VCaP (cell line): ENCODE results near the gene ADCY3.

Experiments
- H3K27ac ChIP-seq: fragments of 450-650 bp; 2 replicates; pipeline ENCODE4 v1.5.1; 2017
- TF ChIP-seq, protein P1 (sequence below): fragments of 450-650 bp; conservative IDR thresholded peaks from 2 replicates; pipeline ENCODE4 v1.5.1; 2017; ENCODE audit warnings: mild to moderate bottlenecking, moderate library complexity

The ADCY3 gene

DNA sequence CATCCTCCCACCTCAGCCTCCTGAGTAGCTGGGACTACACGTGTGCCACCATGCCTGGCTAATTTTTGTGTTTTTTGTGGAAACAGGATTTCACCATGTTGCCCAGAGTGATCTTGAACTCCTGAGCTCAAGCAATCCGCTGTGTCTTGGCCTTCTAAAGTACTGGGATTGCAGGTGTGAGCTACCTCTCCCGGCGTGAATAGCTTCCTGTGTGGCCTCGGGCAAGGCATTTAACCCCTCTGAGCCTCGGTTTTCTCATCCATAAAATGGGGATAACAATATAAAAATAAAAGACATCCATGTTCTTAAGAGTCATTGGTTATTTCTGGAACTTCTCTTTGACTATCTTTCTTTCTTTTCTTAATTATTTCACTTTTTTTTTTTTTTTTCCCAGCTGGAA, 19.3 kb upstream of the ADCY3 start:
- TF ChIP-seq, protein P1, sequence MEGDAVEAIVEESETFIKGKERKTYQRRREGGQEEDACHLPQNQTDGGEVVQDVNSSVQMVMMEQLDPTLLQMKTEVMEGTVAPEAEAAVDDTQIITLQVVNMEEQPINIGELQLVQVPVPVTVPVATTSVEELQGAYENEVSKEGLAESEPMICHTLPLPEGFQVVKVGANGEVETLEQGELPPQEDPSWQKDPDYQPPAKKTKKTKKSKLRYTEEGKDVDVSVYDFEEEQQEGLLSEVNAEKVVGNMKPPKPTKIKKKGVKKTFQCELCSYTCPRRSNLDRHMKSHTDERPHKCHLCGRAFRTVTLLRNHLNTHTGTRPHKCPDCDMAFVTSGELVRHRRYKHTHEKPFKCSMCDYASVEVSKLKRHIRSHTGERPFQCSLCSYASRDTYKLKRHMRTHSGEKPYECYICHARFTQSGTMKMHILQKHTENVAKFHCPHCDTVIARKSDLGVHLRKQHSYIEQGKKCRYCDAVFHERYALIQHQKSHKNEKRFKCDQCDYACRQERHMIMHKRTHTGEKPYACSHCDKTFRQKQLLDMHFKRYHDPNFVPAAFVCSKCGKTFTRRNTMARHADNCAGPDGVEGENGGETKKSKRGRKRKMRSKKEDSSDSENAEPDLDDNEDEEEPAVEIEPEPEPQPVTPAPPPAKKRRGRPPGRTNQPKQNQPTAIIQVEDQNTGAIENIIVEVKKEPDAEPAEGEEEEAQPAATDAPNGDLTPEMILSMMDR = no peak
- no peak overlapping the region for H3K27ac ChIP-seq

DNA sequence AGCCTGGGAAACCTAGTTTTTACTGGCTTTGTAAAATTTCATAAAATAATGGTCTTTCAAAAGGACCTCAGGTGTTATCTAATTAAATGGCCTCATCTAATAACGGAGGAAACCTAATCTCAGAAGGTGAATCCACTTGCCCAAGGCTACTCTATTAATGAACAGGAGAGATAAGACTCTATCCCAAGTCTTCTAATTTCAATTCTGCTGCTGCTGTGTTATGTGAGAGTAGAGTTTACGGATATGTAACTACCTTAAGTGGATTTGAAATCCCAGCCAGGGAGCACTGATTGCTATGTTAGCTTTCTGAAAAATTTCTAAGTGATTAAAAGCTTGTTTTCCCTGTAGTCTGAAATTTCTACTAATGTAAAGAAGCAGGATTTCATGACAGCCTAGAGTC, 17.2 kb upstream of the ADCY3 start:
- no peak overlapping the region for H3K27ac ChIP-seq
- TF ChIP-seq, protein P1 = no peak

DNA sequence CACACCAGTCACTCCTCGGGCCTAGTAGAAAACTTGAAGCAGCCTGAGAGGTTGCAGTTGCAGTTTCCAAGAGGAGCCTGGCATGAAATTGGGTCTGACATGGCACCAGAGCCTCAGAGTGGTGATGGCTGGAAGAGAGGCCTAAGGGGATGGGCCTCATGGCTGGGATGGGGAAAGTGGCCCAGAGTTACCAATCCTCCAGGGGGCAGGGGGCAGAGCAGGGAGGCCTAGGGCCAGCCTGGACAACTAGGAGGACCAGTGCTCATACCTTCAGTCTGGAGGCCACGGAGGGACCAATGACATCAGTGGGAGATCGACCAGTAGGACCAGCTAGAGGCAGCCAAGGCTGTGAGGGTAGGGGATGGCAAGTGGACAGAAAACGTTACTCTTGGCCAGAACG, 15.1 kb upstream of the ADCY3 start:
- TF ChIP-seq, protein P1 = no peak
- no peak overlapping the region for H3K27ac ChIP-seq

DNA sequence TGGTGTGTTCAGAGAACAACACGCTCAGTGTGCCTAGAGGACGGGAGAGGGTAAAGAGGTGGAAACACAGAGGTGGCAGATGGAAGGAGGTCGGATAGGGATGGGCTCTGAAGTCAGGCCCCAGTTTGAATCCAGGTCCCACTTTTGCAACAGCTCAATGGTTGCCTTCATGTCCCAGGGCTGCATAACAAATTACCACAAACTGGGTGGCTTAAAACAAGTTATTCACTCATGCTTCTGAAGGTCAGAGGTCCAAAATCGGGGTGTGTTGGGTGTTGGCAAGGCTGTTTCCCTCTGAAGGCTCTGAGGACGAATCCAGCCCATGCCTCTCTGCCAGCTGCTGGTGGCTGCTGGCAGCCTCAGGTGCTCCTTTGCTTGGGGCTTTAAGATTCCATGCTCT, 12.7 kb upstream of the ADCY3 start:
- TF ChIP-seq, protein P1 = no peak
- no peak overlapping the region for H3K27ac ChIP-seq

DNA sequence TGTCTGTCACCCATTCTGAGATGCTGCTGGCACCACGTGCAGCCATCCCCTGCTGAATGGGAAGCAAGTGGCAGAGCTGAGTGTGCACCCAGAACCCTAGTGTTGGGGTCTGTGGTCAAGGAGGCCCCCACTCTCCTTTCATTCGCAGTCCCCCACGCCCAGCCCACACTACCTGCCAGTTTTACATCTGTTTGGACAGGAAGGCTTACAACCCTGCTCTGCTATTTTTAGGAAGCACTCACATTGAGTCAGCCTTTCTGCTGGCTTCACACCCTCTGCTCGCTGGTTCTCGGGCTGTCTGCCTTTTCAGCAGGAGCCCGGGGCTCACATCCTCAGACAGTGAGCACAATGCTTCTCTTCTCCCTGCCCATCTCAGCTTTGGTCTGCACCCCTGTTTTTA, 10.7 kb upstream of the ADCY3 start:
- TF ChIP-seq, protein P1 = no peak

DNA sequence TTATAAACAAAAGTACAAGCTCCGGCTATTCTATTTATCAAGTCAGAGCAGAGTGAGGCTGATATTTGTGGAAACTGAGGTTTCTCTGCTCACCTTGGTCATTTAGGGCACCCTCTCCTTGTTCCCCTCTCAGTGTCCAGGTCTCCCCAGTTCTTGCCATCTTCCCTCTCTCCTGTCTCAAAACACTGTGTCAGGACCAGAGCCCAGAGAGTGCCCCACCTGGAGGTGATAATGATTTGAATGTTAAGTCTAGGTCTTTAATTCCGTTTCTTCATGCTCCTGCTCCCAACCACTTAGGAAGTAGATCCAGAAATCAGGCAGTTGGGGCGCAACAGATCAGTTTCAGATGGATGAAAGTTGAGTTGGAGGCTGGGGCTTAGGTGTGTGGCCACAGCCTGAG, 9.2 kb upstream of the ADCY3 start:
- no peak overlapping the region for H3K27ac ChIP-seq
- TF ChIP-seq, protein P1 = no peak

More for the DNA sequence above, 10.7 kb upstream of the ADCY3 start:
- H3K27ac ChIP-seq = no peak overlapping the region

DNA sequence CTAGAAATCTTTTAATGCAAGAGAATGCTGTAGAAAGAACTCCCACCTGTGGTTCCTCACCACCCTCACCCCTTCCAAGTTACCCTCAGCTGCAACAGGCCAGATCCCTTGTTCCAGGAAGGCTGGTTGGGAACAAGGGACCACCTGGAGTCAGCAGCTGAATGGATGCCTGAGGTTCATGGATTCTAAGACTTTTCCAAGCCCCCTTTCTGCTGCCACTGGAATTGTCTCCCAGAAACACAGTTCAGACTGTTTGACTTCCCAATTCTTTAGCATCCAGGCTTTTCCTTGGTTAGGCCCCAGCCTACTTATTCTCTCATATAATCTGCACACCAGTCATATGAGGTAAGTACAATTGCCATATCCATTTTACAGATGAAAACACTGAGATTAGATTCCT, 8.0 kb upstream of the ADCY3 start:
- TF ChIP-seq, protein P1 = no peak
- no peak overlapping the region for H3K27ac ChIP-seq
